Psoas muscle (tissue), 8 donors: ENCODE measurements around the gene PHGDH. TPM values are rescaled to one million over a fixed set of nuclear protein-coding genes. Genes with fewer than 3 reads are reported as not detected.
"Not testable (repeated sequence)": the region's sequence is repeated elsewhere in the genome, so short reads cannot be mapped to it uniquely, and the experiment has no call there.

Source experiments
- ATAC-seq, 4 donors: fragments of 200-7000 bp; cut with Tn5 transposase; one replicate each; pipeline ENCODE4 v1.9.1; 2020; ENCODE audit warnings: moderate library complexity in 3 of 4, mild to moderate bottlenecking in 2 of 4
- DNase-seq, 2 donors: peaks; one replicate each; pipeline ENCODE4 v3.0.0-alpha.2; 2020
- H3K27ac ChIP-seq: fragments of 200-600 bp; one replicate; pipeline ENCODE4 v1.8.0; 2022
- H3K27me3 ChIP-seq, 3 donors: fragments of 200-600 bp in 1 of 3; one replicate each; pipeline versions ENCODE4 v1.6.1 to v1.8.0; 2013 to 2022; ENCODE audit warnings: low read length in 2 of 3, mild to moderate bottlenecking in 2 of 3, moderate library complexity in 1 of 3; ENCODE audit not compliant: insufficient read depth in 3 of 3
- H3K36me3 ChIP-seq, 2 donors: fragments of 200-600 bp in 1 of 2; one replicate each; pipeline versions ENCODE4 v1.6.1 to v1.8.0; 2013 to 2022; ENCODE audit warnings: low read depth in 1 of 2, mild to moderate bottlenecking in 1 of 2, moderate library complexity in 1 of 2; ENCODE audit not compliant: insufficient read depth in 1 of 2
- H3K4me1 ChIP-seq: fragments of 200-600 bp; one replicate; pipeline ENCODE4 v1.8.0; 2022
- H3K4me3 ChIP-seq: fragments of 200-600 bp; one replicate; pipeline ENCODE4 v1.8.0; 2022; ENCODE audit warnings: mild to moderate bottlenecking
- H3K9me3 ChIP-seq: fragments of 200-600 bp; one replicate; pipeline ENCODE4 v1.8.0; 2022
- WGBS, 3 donors: extraction: QIAGEN DNeasy Blood & Tissue Kit; methylation state at CpG; one replicate each; pipeline versions ENCODE4 v1.1.6 to v1.1.7; 2013; 5-methylcytosine and 5-hydroxymethylcytosine counted together
- intact Hi-C, 2 donors: fragments of 100-400 bp; cut with DNase I; formaldehyde crosslinking; loops; one replicate each; pipeline versions ENCODE4 v1.11.0 to v1.14.2; 2022
- polyA plus RNA-seq, 3 donors: library from polyadenylated mRNA; stranded (reverse); fragments of 200-250 nt; gene quantifications; one replicate each; pipeline ENCODE4 v1.2.3, GENCODE V29; 2013
- total RNA-seq, 4 donors: library from RNA; stranded (reverse); fragmentation: NEBNext Ultra II Directional in 2 of 4; extraction: Animal tissue kit (Norgen Biotek cat#: 25700) in 2 of 4; gene quantifications; one replicate each; pipeline versions ENCODE4 v1.2.1 to v1.2.4, GENCODE V29; 2021 to 2023
- TF ChIP-seq, protein P1 (sequence below): fragments of 200-600 bp; IDR thresholded peaks from one replicate; pipeline ENCODE4 v1.8.0; 2022; ENCODE audit warnings: antibody characterized with exemption
- donor health status: healthy with polysubstance abuse.
- donor health status: DM: no; HTN: no; CAD: no; lungs with moderate emphysema.
- donor health status: Bipolar disorder and iron deficiency.
- donor health status: healthy.
- donor health status: DM: yes; HTN: yes; CAD: no.
- donor health status: DM: no; HTN: no; CAD: no.
- donor health status: DM: no; HTN: no; CAD: no.
- donor health status: DM: yes; HTN: yes; CAD: no.

Gene PHGDH
- total and polyA plus RNA-seq, 7 donors, result 1.3 to 5.1 (median 2.7) TPM

DNA sequence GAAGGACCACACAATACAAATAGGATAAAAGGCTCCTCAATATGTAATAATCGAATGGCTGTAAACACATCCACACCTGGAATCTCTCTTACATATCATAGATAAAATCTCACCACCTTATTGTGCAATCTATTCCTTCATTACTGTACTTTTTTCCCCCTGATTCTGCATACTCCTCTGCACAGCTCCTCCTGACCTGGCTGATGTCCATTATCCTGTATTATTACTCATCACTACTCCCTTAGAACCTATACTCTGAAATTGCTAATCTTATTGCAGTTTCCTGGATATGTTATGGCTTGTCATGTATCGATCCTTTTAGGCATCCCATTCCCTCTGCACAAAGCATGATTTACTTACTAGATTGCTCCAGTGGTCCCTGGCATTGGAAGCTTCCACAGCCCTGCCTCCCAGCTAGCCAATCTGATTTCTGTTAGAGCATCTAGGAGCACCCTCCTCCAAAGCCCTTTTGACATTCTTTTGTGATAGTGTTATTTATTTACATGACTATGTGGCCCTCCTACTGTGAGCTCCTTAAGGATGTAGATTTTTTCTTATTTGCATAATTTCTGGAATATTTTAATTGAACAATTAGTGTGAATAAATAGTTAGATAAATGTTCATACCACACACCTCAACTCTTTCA, 24.2 kb upstream of the PHGDH start:
- ATAC-seq, result no peak
- intact Hi-C loops, result no loop called here

DNA sequence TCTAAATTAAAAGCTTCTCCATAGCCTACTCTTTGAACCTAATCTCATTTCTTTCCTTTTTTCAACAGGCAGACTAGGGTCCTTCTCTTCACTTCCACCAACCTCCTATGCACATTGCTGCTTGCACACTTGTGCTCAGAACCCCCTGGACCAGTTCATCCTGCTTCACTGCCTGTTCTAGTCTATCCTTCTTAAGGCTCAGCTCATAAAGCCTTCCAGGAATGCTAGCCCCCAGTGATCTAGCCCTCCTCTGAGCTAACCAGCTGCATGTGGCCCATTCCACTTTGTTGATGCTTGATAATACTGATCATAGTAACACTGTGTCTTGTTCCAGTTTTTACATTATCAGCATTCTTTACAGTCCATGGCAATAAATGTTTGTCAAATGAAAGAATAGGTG, 22.9 kb upstream of the PHGDH start:
- H3K36me3 ChIP-seq, result no peaks in the 10 kb centered on the region
- TF ChIP-seq, protein P1, sequence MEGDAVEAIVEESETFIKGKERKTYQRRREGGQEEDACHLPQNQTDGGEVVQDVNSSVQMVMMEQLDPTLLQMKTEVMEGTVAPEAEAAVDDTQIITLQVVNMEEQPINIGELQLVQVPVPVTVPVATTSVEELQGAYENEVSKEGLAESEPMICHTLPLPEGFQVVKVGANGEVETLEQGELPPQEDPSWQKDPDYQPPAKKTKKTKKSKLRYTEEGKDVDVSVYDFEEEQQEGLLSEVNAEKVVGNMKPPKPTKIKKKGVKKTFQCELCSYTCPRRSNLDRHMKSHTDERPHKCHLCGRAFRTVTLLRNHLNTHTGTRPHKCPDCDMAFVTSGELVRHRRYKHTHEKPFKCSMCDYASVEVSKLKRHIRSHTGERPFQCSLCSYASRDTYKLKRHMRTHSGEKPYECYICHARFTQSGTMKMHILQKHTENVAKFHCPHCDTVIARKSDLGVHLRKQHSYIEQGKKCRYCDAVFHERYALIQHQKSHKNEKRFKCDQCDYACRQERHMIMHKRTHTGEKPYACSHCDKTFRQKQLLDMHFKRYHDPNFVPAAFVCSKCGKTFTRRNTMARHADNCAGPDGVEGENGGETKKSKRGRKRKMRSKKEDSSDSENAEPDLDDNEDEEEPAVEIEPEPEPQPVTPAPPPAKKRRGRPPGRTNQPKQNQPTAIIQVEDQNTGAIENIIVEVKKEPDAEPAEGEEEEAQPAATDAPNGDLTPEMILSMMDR, result no peak
- H3K9me3 ChIP-seq, result no peaks in the 10 kb centered on the region
- no peak overlapping the region for H3K4me3 ChIP-seq
- no peaks in the 10 kb centered on the region for H3K27me3 ChIP-seq
- DNase-seq, result no peak
- H3K4me1 ChIP-seq, result no peaks in the 10 kb centered on the region
- ATAC-seq, result no peak
- intact Hi-C loops, result no loop called here
- H3K27ac ChIP-seq, result no peak overlapping the region

More for the DNA sequence above, 24.2 kb upstream of the PHGDH start:
- TF ChIP-seq, protein P1, result no peak
- no peak overlapping the region for H3K27ac ChIP-seq
- H3K27me3 ChIP-seq, result no peaks in the 10 kb centered on the region
- H3K4me1 ChIP-seq, result no peaks in the 10 kb centered on the region
- no peaks in the 10 kb centered on the region for H3K36me3 ChIP-seq
- no peaks in the 10 kb centered on the region for H3K9me3 ChIP-seq
- no peak for DNase-seq
- WGBS, 3 donors, result 74 to 80% (median 76%) methylated on average over 2 of the region's 2 CpGs
- no peak overlapping the region for H3K4me3 ChIP-seq

DNA sequence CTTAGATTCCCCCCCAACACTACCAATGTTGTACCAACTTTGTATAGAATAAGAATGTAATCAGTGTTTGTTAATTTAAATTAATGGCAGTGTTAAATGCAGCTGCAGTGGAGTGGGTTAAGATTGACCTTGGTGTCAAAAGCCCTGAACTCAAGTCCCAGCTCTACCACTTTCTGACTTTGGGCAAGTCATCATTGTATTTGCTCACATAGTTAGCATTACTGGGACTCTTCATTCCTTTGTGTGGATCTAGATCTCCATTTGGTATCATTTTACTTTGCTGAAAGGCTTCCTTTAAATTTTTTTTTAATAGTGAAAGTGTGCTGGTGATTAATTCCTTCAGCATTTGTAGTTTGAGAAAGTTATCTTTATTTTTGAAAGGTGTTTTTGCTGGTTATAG, 22.2 kb upstream of the PHGDH start:
- Histone ChIP-seq H3K4me3 (no peak overlapping the region), H3K4me1 (no peaks in the 10 kb centered on the region), H3K36me3 (no peaks in the 10 kb centered on the region), H3K27me3 (no peaks in the 10 kb centered on the region), H3K27ac (no peak overlapping the region), H3K9me3 (no peaks in the 10 kb centered on the region)
- intact Hi-C loops, result no loop called here
- no peak for ATAC-seq
- DNase-seq, result no peak
- TF ChIP-seq, protein P1, result no peak

DNA sequence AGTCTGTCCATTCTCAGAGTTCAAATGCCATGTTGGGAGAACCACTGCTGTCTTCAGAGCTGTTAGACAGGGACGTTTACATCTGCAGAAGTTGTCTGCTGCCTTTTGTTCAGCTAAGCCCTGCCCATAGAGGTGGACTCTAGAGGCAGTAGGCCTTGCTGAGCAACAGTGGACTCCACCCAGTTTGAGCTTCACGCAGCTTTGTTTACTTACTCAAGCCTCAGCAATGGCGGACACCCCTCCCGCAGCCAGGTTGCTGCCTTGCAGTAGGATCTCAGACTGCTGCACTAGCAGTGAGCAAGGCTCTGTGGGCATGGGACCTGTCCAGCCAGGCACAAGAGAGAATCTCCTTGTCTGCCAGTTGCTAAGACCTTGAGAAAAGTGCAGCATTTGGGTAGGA, 14.9 kb upstream of the PHGDH start:
- H3K27me3 ChIP-seq, DNase-seq, intact Hi-C loops, H3K9me3 ChIP-seq, H3K27ac ChIP-seq, H3K36me3 ChIP-seq, H3K4me3 ChIP-seq, ATAC-seq, H3K4me1 ChIP-seq: not testable (repeated sequence)
- 65 to 88% (median 81%) methylated on average over 4 of the region's 4 CpGs for WGBS, 3 donors

DNA sequence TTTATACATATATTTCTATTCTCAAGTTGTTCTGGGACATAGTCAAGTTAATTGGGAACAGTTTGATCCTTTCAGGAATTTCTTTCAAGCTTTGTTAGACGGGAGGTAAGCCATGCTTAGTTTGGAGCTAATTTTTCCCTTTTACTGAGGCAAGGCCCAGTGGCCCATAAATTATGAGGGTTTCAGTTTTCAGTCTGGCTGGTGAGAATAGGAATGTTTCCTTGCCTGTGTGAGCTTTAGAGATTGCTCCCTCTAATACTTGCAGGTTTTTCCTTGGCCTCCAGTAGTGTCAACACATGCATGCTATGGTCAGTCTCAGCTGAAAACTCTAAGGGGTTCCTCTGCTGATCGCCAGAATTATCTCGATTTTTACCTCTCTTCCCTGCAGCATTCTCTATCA, 14.1 kb upstream of the PHGDH start:
- no peaks in the 10 kb centered on the region for H3K36me3 ChIP-seq
- TF ChIP-seq, protein P1, result no peak
- ATAC-seq (no peak), DNase-seq (no peak)
- peaks cover 0 to 2% (median 0%) of the 10 kb centered on the region in 3 donors for H3K27me3 ChIP-seq
- no peaks in the 10 kb centered on the region for H3K4me1 ChIP-seq
- 37 to 52% (median 52%) methylated on average over 3 of the region's 3 CpGs for WGBS, 3 donors
- intact Hi-C loops, result no loop called here
- no peak overlapping the region for H3K27ac ChIP-seq
- no peak overlapping the region for H3K4me3 ChIP-seq
- H3K9me3 ChIP-seq, result peaks cover 3% of the 10 kb centered on the region
